ENCODE measurements around the gene IL22RA1.

The IL22RA1 gene

DNA sequence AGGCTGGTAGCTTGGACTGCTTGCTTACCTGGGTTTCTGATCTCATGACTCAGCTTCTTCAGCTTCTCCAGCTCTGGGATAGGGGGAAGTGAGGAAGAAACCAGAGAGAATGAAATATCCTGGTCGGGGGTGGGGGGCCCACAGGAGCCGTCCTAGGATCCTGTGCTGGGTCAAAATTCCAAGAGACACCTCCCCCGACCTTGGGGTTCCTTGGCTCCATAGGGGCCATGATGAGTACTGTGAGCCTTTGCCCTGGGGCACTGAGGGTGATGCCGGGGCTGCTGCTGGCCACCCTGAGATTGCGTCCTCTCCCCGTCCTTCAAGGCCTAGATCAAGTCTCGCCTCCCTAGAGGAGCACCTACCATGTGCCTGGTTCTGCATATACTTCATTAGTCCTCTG lies 71.0 kb downstream of the IL22RA1 start:
- Histone ChIP-seq H3K79me2 (ENCODE audit: insufficient read depth, low read length) (no peaks in the 10 kb centered on the region), H3K4me1 (ENCODE audit: insufficient read depth, low read length, poor library complexity, severe bottlenecking) (no peaks in the 10 kb centered on the region), H2AFZ (ENCODE audit: low read length) (no peak overlapping the region), H3K4me3 (ENCODE audit: low read length, poor library complexity, severe bottlenecking) (no peak overlapping the region), H3K9ac (ENCODE audit: low read depth, low read length, poor library complexity, severe bottlenecking) (no peak overlapping the region), H3K36me3 (ENCODE audit: insufficient read depth, low read length) (no peaks in the 10 kb centered on the region), H3F3A (ENCODE audit: low read depth) (no peaks in the 10 kb centered on the region), H3K9me3 (ENCODE audit: insufficient read depth, low read depth, low read length) (no peaks in the 10 kb centered on the region), H3K9me2 (replicated peaks; ENCODE audit: low read depth, low read length) (no peaks in the 10 kb centered on the region), H3K4me2 (ENCODE audit: low read depth, low read length, poor library complexity, severe bottlenecking) (no peak overlapping the region), H3K27me3 (ENCODE audit: insufficient read depth, low read length, poor library complexity, severe bottlenecking) (no peaks in the 10 kb centered on the region), H4K20me1 (ENCODE audit: insufficient read depth, low read length, poor library complexity, severe bottlenecking) (no peaks in the 10 kb centered on the region)
- TF ChIP-seq, protein P1, sequence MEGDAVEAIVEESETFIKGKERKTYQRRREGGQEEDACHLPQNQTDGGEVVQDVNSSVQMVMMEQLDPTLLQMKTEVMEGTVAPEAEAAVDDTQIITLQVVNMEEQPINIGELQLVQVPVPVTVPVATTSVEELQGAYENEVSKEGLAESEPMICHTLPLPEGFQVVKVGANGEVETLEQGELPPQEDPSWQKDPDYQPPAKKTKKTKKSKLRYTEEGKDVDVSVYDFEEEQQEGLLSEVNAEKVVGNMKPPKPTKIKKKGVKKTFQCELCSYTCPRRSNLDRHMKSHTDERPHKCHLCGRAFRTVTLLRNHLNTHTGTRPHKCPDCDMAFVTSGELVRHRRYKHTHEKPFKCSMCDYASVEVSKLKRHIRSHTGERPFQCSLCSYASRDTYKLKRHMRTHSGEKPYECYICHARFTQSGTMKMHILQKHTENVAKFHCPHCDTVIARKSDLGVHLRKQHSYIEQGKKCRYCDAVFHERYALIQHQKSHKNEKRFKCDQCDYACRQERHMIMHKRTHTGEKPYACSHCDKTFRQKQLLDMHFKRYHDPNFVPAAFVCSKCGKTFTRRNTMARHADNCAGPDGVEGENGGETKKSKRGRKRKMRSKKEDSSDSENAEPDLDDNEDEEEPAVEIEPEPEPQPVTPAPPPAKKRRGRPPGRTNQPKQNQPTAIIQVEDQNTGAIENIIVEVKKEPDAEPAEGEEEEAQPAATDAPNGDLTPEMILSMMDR (conservative IDR thresholded peaks at IDR 0.05; ENCODE audit: low read length), result no peak
- no peak for TF ChIP-seq EZH2phosphoT487 (IDR thresholded peaks at IDR 0.05; ENCODE audit: borderline replicate concordance)

DNA sequence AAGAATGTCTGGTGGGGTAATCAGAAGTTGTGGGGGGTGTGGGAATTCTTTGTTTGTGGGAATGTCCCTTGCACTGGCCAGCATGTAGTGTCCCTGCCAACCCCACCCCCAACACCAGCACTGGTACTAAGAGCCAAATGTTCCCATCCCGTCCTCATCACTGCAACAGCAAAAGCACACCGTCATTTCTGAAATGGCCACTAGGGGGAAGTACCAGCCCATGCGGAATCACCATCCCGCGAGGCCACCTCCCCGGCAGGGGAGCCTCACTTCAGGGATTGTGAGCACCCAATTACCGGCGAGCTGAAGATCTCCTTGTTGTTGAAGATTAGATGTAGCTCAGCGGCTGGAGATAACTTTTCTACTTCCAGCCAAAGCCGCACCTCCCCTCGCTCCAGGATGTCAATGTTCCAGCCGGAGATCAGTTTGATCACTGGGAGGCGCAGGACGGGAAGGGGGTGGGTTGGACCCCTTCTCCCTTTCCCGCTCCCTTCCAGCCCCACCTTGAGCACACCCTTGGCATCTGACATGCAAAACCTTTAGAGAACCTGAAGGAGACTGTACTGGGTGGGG lies 72.0 kb downstream of the IL22RA1 start:
- H3K4me1 ChIP-seq (ENCODE audit: insufficient read depth, low read length, poor library complexity, severe bottlenecking), result no peaks in the 10 kb centered on the region
- no peak overlapping the region for H3K4me3 ChIP-seq (ENCODE audit: low read length, poor library complexity, severe bottlenecking)
- H3K27me3 ChIP-seq (ENCODE audit: insufficient read depth, low read length, poor library complexity, severe bottlenecking), result no peaks in the 10 kb centered on the region
- peak overlapping the region; percentile 89 for H2AFZ ChIP-seq (ENCODE audit: low read length)
- no peak for TF ChIP-seq EZH2phosphoT487 (IDR thresholded peaks at IDR 0.05; ENCODE audit: borderline replicate concordance)
- TF ChIP-seq, protein P1 (conservative IDR thresholded peaks at IDR 0.05; ENCODE audit: low read length), result peak; percentile 91
- no peaks in the 10 kb centered on the region for H3F3A ChIP-seq (ENCODE audit: low read depth)
- no peak overlapping the region for H3K9ac ChIP-seq (ENCODE audit: low read depth, low read length, poor library complexity, severe bottlenecking)
- no peaks in the 10 kb centered on the region for H3K36me3 ChIP-seq (ENCODE audit: insufficient read depth, low read length)
- peak overlapping the region; percentile 42 for H3K4me2 ChIP-seq (ENCODE audit: low read depth, low read length, poor library complexity, severe bottlenecking)
- no peaks in the 10 kb centered on the region for H3K79me2 ChIP-seq (ENCODE audit: insufficient read depth, low read length)
- H3K9me3 ChIP-seq (ENCODE audit: insufficient read depth, low read depth, low read length), result no peaks in the 10 kb centered on the region
- H4K20me1 ChIP-seq (ENCODE audit: insufficient read depth, low read length, poor library complexity, severe bottlenecking), result no peaks in the 10 kb centered on the region
- H3K9me2 ChIP-seq (replicated peaks; ENCODE audit: low read depth, low read length), result no peaks in the 10 kb centered on the region

DNA sequence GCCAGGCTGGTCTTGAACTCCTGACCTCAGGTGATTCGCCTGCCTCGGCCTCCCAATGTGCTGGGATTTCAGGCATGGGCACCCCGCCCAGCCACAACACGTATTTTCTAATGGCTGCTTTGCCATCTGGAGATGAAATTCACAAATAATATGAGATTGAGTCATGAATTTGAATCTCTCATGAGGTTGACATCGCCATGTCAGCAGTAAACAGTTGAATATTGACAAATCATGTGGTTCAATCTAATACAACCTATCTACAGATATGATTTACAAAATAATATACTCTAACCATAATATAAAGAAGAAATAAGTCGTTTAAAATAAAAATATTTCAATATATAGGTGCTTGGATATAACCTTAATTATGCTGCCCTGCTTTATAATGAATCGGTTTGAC lies 73.1 kb downstream of the IL22RA1 start:
- H3F3A ChIP-seq (ENCODE audit: low read depth), result no peaks in the 10 kb centered on the region
- TF ChIP-seq EZH2phosphoT487 (IDR thresholded peaks at IDR 0.05; ENCODE audit: borderline replicate concordance), result no peak
- TF ChIP-seq, protein P1 (conservative IDR thresholded peaks at IDR 0.05; ENCODE audit: low read length), result no peak
- no peak overlapping the region for H2AFZ ChIP-seq (ENCODE audit: low read length)
- no peak overlapping the region for H3K4me3 ChIP-seq (ENCODE audit: low read length, poor library complexity, severe bottlenecking)
- no peaks in the 10 kb centered on the region for H3K36me3 ChIP-seq (ENCODE audit: insufficient read depth, low read length)
- H3K4me1 ChIP-seq (ENCODE audit: insufficient read depth, low read length, poor library complexity, severe bottlenecking), result no peaks in the 10 kb centered on the region
- no peaks in the 10 kb centered on the region for H3K79me2 ChIP-seq (ENCODE audit: insufficient read depth, low read length)
- no peak overlapping the region for H3K4me2 ChIP-seq (ENCODE audit: low read depth, low read length, poor library complexity, severe bottlenecking)
- H3K9ac ChIP-seq (ENCODE audit: low read depth, low read length, poor library complexity, severe bottlenecking), result no peak overlapping the region
- H3K9me3 ChIP-seq (ENCODE audit: insufficient read depth, low read depth, low read length), result no peaks in the 10 kb centered on the region
- no peaks in the 10 kb centered on the region for H3K27me3 ChIP-seq (ENCODE audit: insufficient read depth, low read length, poor library complexity, severe bottlenecking)
- no peaks in the 10 kb centered on the region for H3K9me2 ChIP-seq (replicated peaks; ENCODE audit: low read depth, low read length)
- H4K20me1 ChIP-seq (ENCODE audit: insufficient read depth, low read length, poor library complexity, severe bottlenecking), result no peaks in the 10 kb centered on the region

All from Loucy (cell line).